ENCODE data around the gene PPM1K. TPM values are rescaled to one million over a fixed set of nuclear protein-coding genes. Genes with fewer than 3 reads are reported as not detected.

Gene PPM1K
- total RNA-seq, 4 donors from 2014 or later, result 7.0 to 75.1 (median 14.2) TPM

DNA sequence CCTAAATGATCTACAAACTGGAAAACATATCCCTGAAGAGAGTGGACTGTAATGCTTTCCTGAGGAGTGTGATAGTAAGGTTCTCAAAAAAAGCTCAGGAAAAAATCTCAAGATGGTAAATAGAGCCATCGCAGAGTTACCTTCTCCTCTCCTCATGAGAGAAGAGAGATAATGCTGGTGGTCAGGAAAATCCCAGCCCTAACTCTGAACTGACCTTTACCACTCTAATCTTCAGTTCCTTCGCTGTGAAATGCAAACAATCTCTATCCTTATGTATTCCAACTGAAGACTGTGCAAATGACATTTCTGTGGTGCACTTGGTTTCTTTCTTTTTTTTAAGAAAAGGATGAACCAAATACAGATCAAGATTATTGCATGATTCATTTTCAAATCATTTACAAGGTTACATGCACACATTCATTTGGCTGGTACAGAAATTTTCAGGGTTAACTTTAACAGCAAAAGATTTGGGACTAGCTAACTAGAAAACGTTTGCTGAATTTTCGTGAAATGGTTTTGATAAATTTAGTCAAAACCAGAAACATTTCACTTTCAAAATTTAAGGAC lies 8.3 kb downstream of the PPM1K start:
- Histone ChIP-seq H3K4me3 (no peak overlapping the region), H3K9me3 (no peaks in the 10 kb centered on the region), H3K27ac (peak overlapping the region in 1 of 4 donors; percentile 21), H3K27me3 (no peaks in the 10 kb centered on the region), H3K4me1 (peaks cover 0 to 7% (median 3%) of the 10 kb centered on the region in 4 donors), H3K36me3 (no peaks in the 10 kb centered on the region)
- DNase-seq, result no peak
- TF ChIP-seq POLR2A (IDR thresholded peaks at IDR 0.05), result no peak
- TF ChIP-seq, protein P1, sequence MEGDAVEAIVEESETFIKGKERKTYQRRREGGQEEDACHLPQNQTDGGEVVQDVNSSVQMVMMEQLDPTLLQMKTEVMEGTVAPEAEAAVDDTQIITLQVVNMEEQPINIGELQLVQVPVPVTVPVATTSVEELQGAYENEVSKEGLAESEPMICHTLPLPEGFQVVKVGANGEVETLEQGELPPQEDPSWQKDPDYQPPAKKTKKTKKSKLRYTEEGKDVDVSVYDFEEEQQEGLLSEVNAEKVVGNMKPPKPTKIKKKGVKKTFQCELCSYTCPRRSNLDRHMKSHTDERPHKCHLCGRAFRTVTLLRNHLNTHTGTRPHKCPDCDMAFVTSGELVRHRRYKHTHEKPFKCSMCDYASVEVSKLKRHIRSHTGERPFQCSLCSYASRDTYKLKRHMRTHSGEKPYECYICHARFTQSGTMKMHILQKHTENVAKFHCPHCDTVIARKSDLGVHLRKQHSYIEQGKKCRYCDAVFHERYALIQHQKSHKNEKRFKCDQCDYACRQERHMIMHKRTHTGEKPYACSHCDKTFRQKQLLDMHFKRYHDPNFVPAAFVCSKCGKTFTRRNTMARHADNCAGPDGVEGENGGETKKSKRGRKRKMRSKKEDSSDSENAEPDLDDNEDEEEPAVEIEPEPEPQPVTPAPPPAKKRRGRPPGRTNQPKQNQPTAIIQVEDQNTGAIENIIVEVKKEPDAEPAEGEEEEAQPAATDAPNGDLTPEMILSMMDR (IDR thresholded peaks at IDR 0.05), result no peak

DNA sequence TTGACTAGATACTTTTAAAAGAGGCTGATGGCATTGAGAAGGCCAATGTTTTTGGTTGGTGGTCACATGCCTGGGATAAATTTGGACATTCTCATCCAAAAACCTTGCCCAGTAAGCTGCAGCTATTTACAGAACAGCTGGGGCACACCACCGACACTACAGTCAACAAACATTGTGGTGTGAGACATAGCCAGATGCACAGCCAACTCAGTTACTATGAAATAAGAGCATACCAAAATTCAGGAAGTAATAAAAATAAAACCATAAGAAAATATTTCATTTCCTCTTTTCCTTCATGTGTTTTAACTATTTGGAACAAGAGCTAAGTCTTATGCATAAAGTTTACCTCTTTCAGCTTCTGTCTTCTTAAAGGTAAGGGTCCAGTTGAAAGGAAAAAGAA lies 8.8 kb downstream of the PPM1K start:
- peaks cover 0 to 7% (median 2%) of the 10 kb centered on the region in 4 donors for H3K4me1 ChIP-seq
- peak overlapping the region in 1 of 4 donors; percentile 21 for H3K27ac ChIP-seq
- H3K4me3 ChIP-seq, result no peak overlapping the region
- peak in 1 of 3 donors; percentile 56 for DNase-seq
- TF ChIP-seq POLR2A (IDR thresholded peaks at IDR 0.05), result no peak
- TF ChIP-seq, protein P1 (IDR thresholded peaks at IDR 0.05), result no peak
- H3K9me3 ChIP-seq, result no peaks in the 10 kb centered on the region
- no peaks in the 10 kb centered on the region for H3K27me3 ChIP-seq
- no peaks in the 10 kb centered on the region for H3K36me3 ChIP-seq

DNA sequence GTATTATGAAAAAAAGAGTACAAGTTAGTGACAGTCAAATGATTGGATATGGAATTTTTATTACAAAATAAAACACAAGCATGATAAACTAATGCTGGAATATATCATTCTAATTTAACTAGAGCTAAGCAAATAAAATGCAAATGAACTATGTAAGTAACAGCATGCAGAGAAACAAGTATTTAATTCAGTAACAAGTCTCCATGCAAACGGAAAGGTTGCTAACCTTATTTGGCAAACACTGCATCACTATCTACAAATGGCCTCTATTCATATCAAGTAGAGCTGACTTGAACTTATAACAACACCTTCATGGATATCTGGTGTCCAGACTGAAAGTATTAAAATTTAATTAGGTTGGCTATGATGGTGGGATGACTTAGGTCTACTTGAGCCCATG lies 15.4 kb downstream of the PPM1K start:
- Histone ChIP-seq H3K27ac (no peak overlapping the region), H3K36me3 (peaks cover 0 to 26% (median 0%) of the 10 kb centered on the region in 3 donors), H3K4me3 (no peak overlapping the region), H3K4me1 (no peaks in the 10 kb centered on the region), H3K9me3 (no peaks in the 10 kb centered on the region), H3K27me3 (no peaks in the 10 kb centered on the region)
- TF ChIP-seq, protein P1 (IDR thresholded peaks at IDR 0.05), result no peak
- TF ChIP-seq POLR2A (IDR thresholded peaks at IDR 0.05), result no peak
- no peak for DNase-seq

DNA sequence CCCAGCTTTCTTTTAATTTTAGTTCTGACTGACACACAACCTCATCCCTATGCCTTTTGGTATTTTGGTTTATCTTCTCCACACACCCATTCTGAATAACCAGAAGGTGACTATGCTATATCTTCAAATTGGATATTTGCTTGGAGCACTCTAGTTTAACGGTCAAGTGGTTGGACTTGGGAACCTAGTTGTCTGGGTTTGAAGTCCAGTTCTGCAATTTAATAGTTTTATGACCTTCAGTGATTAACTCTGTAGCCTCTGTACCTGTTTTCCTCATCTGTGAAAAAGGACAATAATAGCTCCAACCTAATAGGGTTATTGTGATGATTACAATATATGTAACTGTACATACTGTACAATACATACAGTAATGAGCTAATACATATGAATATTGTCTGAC lies 20.0 kb downstream of the PPM1K start:
- H3K27me3 ChIP-seq, result no peaks in the 10 kb centered on the region
- peaks cover 0 to 31% (median 0%) of the 10 kb centered on the region in 3 donors for H3K36me3 ChIP-seq
- DNase-seq, result no peak
- H3K9me3 ChIP-seq, result no peaks in the 10 kb centered on the region
- no peaks in the 10 kb centered on the region for H3K4me1 ChIP-seq
- no peak overlapping the region for H3K4me3 ChIP-seq
- H3K27ac ChIP-seq, result no peak overlapping the region
- TF ChIP-seq, protein P1 (IDR thresholded peaks at IDR 0.05), result no peak
- no peak for TF ChIP-seq POLR2A (IDR thresholded peaks at IDR 0.05)

DNA sequence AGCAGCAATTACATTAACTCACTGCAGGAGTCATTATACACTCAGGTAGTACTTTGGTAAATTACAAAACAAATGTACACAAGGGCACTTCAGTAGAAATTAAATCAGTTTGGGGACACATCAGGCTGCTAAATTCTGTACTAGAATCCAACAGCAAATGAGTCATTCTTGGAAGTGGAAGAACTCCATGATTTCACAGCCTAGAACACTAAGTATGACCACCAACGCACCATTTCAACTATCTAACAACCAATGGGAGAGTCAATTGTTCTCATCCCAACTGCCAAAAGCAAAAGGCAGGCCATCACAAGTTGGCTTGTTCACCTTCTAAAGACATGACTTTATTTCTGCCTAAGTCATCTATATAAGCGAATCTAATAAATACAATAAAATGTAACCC lies 26.6 kb downstream of the PPM1K start:
- Histone ChIP-seq H3K4me3 (no peak overlapping the region), H3K36me3 (peaks cover 0 to 3% (median 0%) of the 10 kb centered on the region in 3 donors), H3K4me1 (no peaks in the 10 kb centered on the region), H3K9me3 (no peaks in the 10 kb centered on the region), H3K27me3 (no peaks in the 10 kb centered on the region), H3K27ac (no peak overlapping the region)
- no peak for DNase-seq
- TF ChIP-seq POLR2A (IDR thresholded peaks at IDR 0.05), result no peak
- TF ChIP-seq, protein P1 (IDR thresholded peaks at IDR 0.05), result no peak

Measured in Peyer's patch (tissue), 4 donors.